Measurements from ENCODE around the gene MAP9. TPM values are rescaled to one million over a fixed set of nuclear protein-coding genes. Genes with fewer than 3 reads are reported as not detected.

The MAP9 gene
- total RNA-seq, 3 donors from 2014 or later = 8.5 to 11.9 (median 8.8) TPM

DNA sequence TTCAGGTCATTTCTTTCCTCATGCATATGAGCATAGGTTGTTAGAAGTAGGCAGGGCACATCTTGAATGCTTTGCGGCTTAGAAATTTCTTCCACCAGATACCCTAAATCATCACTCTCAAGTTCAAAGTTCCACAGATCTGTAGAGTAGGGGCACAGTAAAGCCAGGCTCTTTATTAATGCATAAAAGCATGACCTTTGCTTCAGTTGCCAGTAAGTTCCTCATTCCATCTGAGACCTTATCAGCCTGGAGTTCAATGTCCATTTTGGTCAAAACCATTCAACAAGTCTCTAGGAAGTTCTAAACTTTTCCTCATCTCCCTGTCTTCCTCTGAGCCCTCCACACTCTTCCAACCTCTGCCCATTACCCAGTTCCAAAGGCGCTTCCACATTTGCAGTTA lies 77.7 kb downstream of the MAP9 start:
- intact Hi-C loops (cut with DNase I; ENCODE audit: low total_unique reads) = no loop called here
- H3K4me3 ChIP-seq = no peak overlapping the region
- no peaks in the 10 kb centered on the region for H3K36me3 ChIP-seq
- no peaks in the 10 kb centered on the region for H3K4me1 ChIP-seq
- TF ChIP-seq, protein P1, sequence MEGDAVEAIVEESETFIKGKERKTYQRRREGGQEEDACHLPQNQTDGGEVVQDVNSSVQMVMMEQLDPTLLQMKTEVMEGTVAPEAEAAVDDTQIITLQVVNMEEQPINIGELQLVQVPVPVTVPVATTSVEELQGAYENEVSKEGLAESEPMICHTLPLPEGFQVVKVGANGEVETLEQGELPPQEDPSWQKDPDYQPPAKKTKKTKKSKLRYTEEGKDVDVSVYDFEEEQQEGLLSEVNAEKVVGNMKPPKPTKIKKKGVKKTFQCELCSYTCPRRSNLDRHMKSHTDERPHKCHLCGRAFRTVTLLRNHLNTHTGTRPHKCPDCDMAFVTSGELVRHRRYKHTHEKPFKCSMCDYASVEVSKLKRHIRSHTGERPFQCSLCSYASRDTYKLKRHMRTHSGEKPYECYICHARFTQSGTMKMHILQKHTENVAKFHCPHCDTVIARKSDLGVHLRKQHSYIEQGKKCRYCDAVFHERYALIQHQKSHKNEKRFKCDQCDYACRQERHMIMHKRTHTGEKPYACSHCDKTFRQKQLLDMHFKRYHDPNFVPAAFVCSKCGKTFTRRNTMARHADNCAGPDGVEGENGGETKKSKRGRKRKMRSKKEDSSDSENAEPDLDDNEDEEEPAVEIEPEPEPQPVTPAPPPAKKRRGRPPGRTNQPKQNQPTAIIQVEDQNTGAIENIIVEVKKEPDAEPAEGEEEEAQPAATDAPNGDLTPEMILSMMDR (IDR thresholded peaks at IDR 0.05) = no peak
- TF ChIP-seq POLR2A (IDR thresholded peaks at IDR 0.05) (no peak), POLR2AphosphoS5 (IDR thresholded peaks at IDR 0.05) (no peak)
- no peak overlapping the region for H3K27ac ChIP-seq
- no peak for DNase-seq (ENCODE audit: low spot score in 2 of 2)
- H3K9me3 ChIP-seq = peaks cover 6 to 15% of the 10 kb centered on the region in 2 donors
- no peaks in the 10 kb centered on the region for H3K27me3 ChIP-seq

Other genes starting within 250 kb of the MAP9 start
- gene NPY2R, start 168.3 kb downstream of the MAP9 start, total RNA-seq = 10 to 100 TPM in 1 of 3 donors, 1 to 10 TPM in 2; 1.6 to 11.4 (median 4.4) TPM

All from breast epithelium (tissue), 4 donors.